OCI-LY1 (cell line): ENCODE data around the gene KANK4.

Source experiments
- H2AFZ ChIP-seq: fragments of 200-600 bp; sonication (generic), shearing (Covaris generic); 2 replicates; pipeline ENCODE4 v1.6.0; 2014; ENCODE audit warnings: antibody characterized with exemption, mild to moderate bottlenecking, low read length
- H3F3A ChIP-seq: fragments of 200-600 bp; sonication (generic), shearing (Covaris generic); 2 replicates; pipeline ENCODE4 v1.6.0; 2014; ENCODE audit warnings: mild to moderate bottlenecking, antibody characterized with exemption, low read length, moderate library complexity; ENCODE audit not compliant: insufficient read depth
- H3K27ac ChIP-seq: fragments of 200-600 bp; sonication (generic); 2 replicates; pipeline ENCODE4 v1.5.1; 2014; ENCODE audit warnings: low read length, mixed run types, mild to moderate bottlenecking, low read depth; ENCODE audit not compliant: poor library complexity, severe bottlenecking
- H3K27me3 ChIP-seq: fragments of 200-600 bp; sonication (generic); 2 replicates; pipeline ENCODE4 v1.6.0; 2014; ENCODE audit warnings: antibody characterized with exemption, mild to moderate bottlenecking, low read length, moderate library complexity; ENCODE audit not compliant: insufficient read depth
- H3K36me3 ChIP-seq: fragments of 200-600 bp; sonication (generic); 2 replicates; pipeline ENCODE4 v1.6.1; 2014; ENCODE audit warnings: mild to moderate bottlenecking, antibody characterized with exemption, low read length, moderate library complexity, mixed read lengths; ENCODE audit not compliant: insufficient read depth
- H3K4me1 ChIP-seq: fragments of 200-600 bp; sonication (generic); 2 replicates; pipeline ENCODE4 v1.5.1; 2014; ENCODE audit warnings: mild to moderate bottlenecking, low read length, moderate library complexity; ENCODE audit not compliant: insufficient read depth, severe bottlenecking
- H3K4me2 ChIP-seq: fragments of 200-600 bp; sonication (generic), shearing (Covaris generic); 2 replicates; pipeline ENCODE4 v1.6.1; 2014; ENCODE audit warnings: low read length
- H3K4me3 ChIP-seq: fragments of 200-600 bp; sonication (generic); 2 replicates; pipeline ENCODE4 v1.5.1; 2014; ENCODE audit warnings: low read length, low read depth, mild to moderate bottlenecking, mixed read lengths; ENCODE audit not compliant: poor library complexity, severe bottlenecking
- H3K79me2 ChIP-seq: fragments of 200-600 bp; shearing (Covaris generic); 2 replicates; pipeline ENCODE4 v1.6.1; 2016; ENCODE audit warnings: mixed run types, low read length, mixed read lengths; ENCODE audit not compliant: insufficient read depth
- H3K9ac ChIP-seq: fragments of 200-600 bp; sonication (generic), shearing (Covaris generic); 2 replicates; pipeline ENCODE4 v1.6.1; 2014; ENCODE audit warnings: mild to moderate bottlenecking, low read length, mixed read lengths
- H3K9me2 ChIP-seq: fragments of 200-600 bp; sonication (generic), shearing (Covaris generic); 2 replicates; pipeline ENCODE4 v1.6.1; 2014; ENCODE audit warnings: low read depth, mild to moderate bottlenecking, low read length, mixed read lengths
- H3K9me3 ChIP-seq: fragments of 200-600 bp; shearing (Covaris generic); 2 replicates; pipeline ENCODE4 v1.6.1; 2014; ENCODE audit warnings: low read length, mixed read lengths
- H4K20me1 ChIP-seq: fragments of 200-600 bp; sonication (generic), shearing (Covaris generic); 2 replicates; pipeline ENCODE4 v1.6.0; 2016; ENCODE audit warnings: mild to moderate bottlenecking, low read length; ENCODE audit not compliant: insufficient read depth
- EZH2 ChIP-seq: fragments of 200-600 bp; sonication (generic), shearing (Covaris generic); IDR thresholded peaks from 2 replicates; pipeline ENCODE4 v1.8.0; 2017; ENCODE audit warnings: borderline replicate concordance, mixed run types, mild to moderate bottlenecking, antibody characterized with exemption, low read length, moderate library complexity, mixed read lengths
- TF ChIP-seq, protein P1 (sequence below): fragments of 200-600 bp; sonication (generic), shearing (Covaris generic); IDR thresholded peaks from 2 replicates; pipeline ENCODE4 v1.5.1; 2017; ENCODE audit warnings: mild to moderate bottlenecking, antibody characterized with exemption, low read length, moderate library complexity, mixed read lengths

Gene KANK4

DNA sequence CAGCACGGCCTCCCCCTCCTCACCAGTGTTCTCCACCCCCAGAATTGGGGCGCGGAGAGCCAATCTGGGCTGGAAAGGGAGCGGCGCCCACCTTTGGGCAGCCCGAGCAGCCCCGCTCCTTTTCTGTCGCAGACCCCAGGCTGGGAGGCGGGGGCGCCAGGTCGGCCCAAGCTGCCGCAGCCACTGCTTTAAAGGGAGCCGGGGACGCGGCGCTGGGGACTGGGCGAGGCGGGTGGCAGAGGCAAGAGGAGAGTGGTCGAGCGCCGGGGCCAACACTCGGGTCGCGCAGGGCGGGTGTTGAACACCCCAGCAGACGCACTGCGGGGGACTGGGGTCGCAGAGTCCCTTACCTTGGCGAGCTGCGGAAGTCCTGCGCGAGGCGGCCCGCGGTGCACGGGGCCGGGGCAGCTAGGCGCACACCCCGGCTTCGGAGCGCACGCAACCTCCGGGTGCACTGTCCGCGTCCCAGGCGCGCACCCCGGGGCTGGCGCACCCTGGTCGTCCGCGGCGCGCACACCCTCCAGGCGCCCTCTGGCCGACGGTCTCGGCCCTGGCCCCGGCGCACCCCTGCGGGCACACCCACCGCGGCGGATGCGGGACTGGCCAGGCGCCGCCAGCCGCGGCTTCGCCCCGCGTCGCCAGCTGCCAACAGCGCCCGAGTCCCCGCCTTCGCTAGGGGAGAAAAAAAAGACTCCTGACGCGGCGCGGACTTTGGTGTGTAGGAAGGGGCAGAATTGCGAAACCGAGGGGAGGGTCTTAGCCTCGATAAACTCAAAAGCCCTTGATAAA, at the start of gene KANK4:
TSS of gene KANK4 (minus strand) at position 679 of the 789 bp plus-strand sequence. CDS start 37,870 bp downstream, outside the sequence.
- Histone ChIP-seq H3K9me3 (no peaks in the 10 kb centered on the region), H3K4me1 (no peaks in the 10 kb centered on the region), H3K36me3 (no peaks in the 10 kb centered on the region), H3K4me3 (no peak within 1 kb of the TSS), H3K79me2 (no peaks in the 10 kb centered on the region), H3K9me2 (no peaks in the 10 kb centered on the region), H2AFZ (no peak within 1 kb of the TSS), H3K27me3 (no peaks in the 10 kb centered on the region), H3K9ac (no peak within 1 kb of the TSS), H3F3A (no peaks in the 10 kb centered on the region), H4K20me1 (no peaks in the 10 kb centered on the region), H3K27ac (no peak within 1 kb of the TSS), H3K4me2 (no peak within 1 kb of the TSS)
- TF ChIP-seq EZH2 = no peak

DNA sequence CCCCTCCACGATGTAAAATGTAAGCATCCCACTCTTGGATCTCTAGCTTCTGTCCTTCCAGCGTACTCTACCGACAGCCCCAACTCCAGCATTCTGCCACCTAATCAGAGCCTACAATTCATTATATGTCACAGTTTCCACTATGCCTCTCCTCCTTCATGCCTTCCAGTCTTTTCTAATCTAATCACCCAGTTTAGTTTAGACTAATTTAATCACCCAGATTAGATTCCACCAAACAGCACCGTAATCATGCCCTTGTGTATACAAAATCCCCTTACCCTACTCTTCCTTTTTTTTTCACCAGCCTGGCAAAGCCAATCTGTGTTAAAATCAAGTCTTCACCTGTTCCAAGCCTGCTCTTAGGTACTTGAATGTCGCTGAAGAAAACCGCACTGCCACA, 49.8 kb upstream of the KANK4 start:
- no peaks in the 10 kb centered on the region for H3K4me1 ChIP-seq
- no peaks in the 10 kb centered on the region for H3K79me2 ChIP-seq
- no peak overlapping the region for H3K9ac ChIP-seq

DNA sequence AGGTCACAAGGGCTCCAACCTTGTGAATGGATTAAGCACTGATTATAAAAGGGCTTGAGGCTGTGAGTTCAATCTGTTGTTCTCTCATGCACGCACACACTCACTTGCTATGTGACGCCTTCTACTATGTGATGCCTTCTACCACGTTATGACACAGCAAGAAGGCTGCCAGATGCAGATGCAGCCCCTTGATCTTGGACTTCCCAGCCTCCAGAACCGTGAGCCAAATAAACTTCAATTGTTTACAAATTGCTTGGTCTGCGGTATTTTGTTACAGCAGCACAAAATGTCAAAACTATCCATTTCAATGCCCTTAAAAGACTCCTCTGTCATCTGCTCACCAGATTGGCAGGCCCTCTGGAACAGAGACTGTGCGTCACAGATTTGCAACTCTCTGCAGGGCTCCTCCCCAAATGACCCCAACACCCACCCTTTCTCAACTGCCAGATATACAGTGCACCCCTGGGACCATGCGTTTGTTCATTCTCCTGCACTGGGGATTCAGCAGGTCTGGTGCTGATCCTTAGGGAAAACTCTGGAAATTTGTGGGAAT, 47.8 kb upstream of the KANK4 start:
- Histone ChIP-seq H4K20me1 (no peaks in the 10 kb centered on the region), H3K9me2 (no peaks in the 10 kb centered on the region), H3F3A (no peaks in the 10 kb centered on the region), H3K9me3 (no peaks in the 10 kb centered on the region), H3K79me2 (no peaks in the 10 kb centered on the region), H3K36me3 (no peaks in the 10 kb centered on the region), H3K4me1 (no peaks in the 10 kb centered on the region), H2AFZ (no peak overlapping the region), H3K9ac (no peak overlapping the region), H3K27ac (no peak overlapping the region), H3K27me3 (no peaks in the 10 kb centered on the region), H3K4me3 (no peak overlapping the region), H3K4me2 (no peak overlapping the region)
- TF ChIP-seq EZH2 = no peak

More for the DNA sequence above, 49.8 kb upstream of the KANK4 start:
- H4K20me1 ChIP-seq = no peaks in the 10 kb centered on the region
- no peak overlapping the region for H3K4me3 ChIP-seq
- TF ChIP-seq, protein P1, sequence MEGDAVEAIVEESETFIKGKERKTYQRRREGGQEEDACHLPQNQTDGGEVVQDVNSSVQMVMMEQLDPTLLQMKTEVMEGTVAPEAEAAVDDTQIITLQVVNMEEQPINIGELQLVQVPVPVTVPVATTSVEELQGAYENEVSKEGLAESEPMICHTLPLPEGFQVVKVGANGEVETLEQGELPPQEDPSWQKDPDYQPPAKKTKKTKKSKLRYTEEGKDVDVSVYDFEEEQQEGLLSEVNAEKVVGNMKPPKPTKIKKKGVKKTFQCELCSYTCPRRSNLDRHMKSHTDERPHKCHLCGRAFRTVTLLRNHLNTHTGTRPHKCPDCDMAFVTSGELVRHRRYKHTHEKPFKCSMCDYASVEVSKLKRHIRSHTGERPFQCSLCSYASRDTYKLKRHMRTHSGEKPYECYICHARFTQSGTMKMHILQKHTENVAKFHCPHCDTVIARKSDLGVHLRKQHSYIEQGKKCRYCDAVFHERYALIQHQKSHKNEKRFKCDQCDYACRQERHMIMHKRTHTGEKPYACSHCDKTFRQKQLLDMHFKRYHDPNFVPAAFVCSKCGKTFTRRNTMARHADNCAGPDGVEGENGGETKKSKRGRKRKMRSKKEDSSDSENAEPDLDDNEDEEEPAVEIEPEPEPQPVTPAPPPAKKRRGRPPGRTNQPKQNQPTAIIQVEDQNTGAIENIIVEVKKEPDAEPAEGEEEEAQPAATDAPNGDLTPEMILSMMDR = no peak
- TF ChIP-seq EZH2 = no peak
- H3F3A ChIP-seq = no peaks in the 10 kb centered on the region
- no peak overlapping the region for H2AFZ ChIP-seq
- no peaks in the 10 kb centered on the region for H3K27me3 ChIP-seq
- H3K9me2 ChIP-seq = no peaks in the 10 kb centered on the region
- H3K4me2 ChIP-seq = no peak overlapping the region
- no peak overlapping the region for H3K27ac ChIP-seq
- H3K9me3 ChIP-seq = no peaks in the 10 kb centered on the region
- H3K36me3 ChIP-seq = no peaks in the 10 kb centered on the region

DNA sequence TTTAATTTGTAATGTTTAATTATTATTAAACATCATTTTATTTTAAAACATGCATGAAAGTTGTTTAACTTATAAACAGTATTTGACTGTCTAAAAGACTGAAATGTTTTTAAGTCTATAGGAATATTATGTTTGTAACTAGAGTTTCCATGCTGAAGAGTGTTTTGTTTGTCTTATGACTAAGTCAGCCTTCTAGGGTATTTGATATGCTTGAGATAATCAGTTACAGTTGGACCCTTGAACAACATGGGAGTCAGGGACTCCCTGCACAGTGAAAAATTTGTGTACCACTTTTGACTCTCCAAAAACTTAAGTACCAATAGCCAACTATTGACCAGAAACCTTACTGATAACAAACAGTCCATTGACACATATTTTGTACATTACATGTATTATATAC, 45.5 kb upstream of the KANK4 start:
- Histone ChIP-seq H3K9me2 (no peaks in the 10 kb centered on the region), H3K36me3 (no peaks in the 10 kb centered on the region), H3K9me3 (no peaks in the 10 kb centered on the region), H3K27me3 (no peaks in the 10 kb centered on the region), H3K9ac (no peak overlapping the region), H3K4me3 (no peak overlapping the region), H2AFZ (no peak overlapping the region), H3K27ac (no peak overlapping the region), H3K4me1 (no peaks in the 10 kb centered on the region), H3K79me2 (no peaks in the 10 kb centered on the region), H3F3A (no peaks in the 10 kb centered on the region), H4K20me1 (no peaks in the 10 kb centered on the region), H3K4me2 (no peak overlapping the region)
- TF ChIP-seq EZH2 = no peak
- TF ChIP-seq, protein P1 = no peak
